ENCODE results near the gene ABCG1. TPM values are rescaled to one million over a fixed set of nuclear protein-coding genes. Genes with fewer than 3 reads are reported as not detected.

Gene ABCG1
- total RNA-seq, 2 experiments from 2014 or later, result 16.7 to 17.3 TPM

DNA sequence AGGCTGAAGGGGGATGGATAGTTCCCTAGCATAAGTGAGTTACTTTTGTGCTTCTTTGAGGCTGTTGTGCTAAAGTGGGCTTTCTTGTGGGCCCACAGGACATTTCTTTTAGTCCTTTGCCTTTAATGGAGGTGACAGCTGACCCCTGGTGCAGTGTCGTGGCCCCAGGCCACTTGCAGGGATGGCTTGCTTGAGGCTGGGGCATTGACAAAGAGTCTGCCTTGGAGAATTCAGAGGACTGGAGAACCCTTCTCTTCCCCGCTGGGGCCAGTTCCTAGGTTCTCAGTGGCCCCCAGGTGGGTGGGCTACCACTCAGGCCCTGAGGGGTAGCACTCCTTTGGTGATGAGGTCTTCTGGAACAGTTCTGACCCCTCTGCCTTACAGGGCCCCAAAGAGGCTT, 12.8 kb downstream of the ABCG1 start:
- H3K79me2 ChIP-seq (ENCODE audit: insufficient read depth, low read depth, low read length), result peaks cover 57% of the 10 kb centered on the region
- H4K20me1 ChIP-seq (ENCODE audit: insufficient read depth, low read length), result no peaks in the 10 kb centered on the region
- peak overlapping the region; percentile 92 for H3K4me2 ChIP-seq (ENCODE audit: low read length)
- H3K4me3 ChIP-seq (ENCODE audit: low read depth, low read length, poor library complexity, severe bottlenecking), result peak overlapping the region; percentile 43
- no peak for TF ChIP-seq CTCF (conservative IDR thresholded peaks at IDR 0.05; ENCODE audit: low read length)
- no peak for TF ChIP-seq EZH2phosphoT487 (IDR thresholded peaks at IDR 0.05; ENCODE audit: borderline replicate concordance, low read depth, low read length)
- ChIA-PET POLR2A (no interaction called here), CTCF (ENCODE audit: unreplicated experiment) (no interaction called here)
- H3K4me1 ChIP-seq (ENCODE audit: insufficient read depth, low read length, poor library complexity, severe bottlenecking), result peaks cover 99% of the 10 kb centered on the region
- intact Hi-C loops (cut with micrococcal nuclease; ENCODE audit: unreplicated experiment), result loop anchor here (2.0 to 5.0 kb wide), 6 partner anchors 17 to 369 kb away; partner anchors contain the start of gene ZBTB21
- no peaks in the 10 kb centered on the region; the same call in 1 of the 2 replicates for H3K9me3 ChIP-seq (ENCODE audit: low read length)
- DNase-seq (ENCODE audit: low spot score), result no peak
- BruUV-seq (replicated peaks), result no TSS peak
- peaks cover 45% of the 10 kb centered on the region for H3K36me3 ChIP-seq (ENCODE audit: insufficient read depth, low read length)
- peak overlapping the region; percentile 99 for H3K27ac ChIP-seq (ENCODE audit: low read depth, low read length, poor library complexity, severe bottlenecking)
- no peaks in the 10 kb centered on the region for H3K9me2 ChIP-seq (ENCODE audit: insufficient read depth, low read length)
- no peak overlapping the region for H2AFZ ChIP-seq (ENCODE audit: low read length)

GRCh38 chr21:42232176-42232825, 13.4 kb downstream of the ABCG1 start:
- Histone ChIP-seq H2AFZ (ENCODE audit: low read length) (peak overlapping the region; percentile 5; the same call in 1 of the 2 replicates), H3K79me2 (ENCODE audit: insufficient read depth, low read depth, low read length) (peaks cover 63% of the 10 kb centered on the region), H3K4me1 (ENCODE audit: insufficient read depth, low read length, poor library complexity, severe bottlenecking) (peaks cover 99% of the 10 kb centered on the region), H4K20me1 (ENCODE audit: insufficient read depth, low read length) (no peaks in the 10 kb centered on the region), H3K36me3 (ENCODE audit: insufficient read depth, low read length) (peaks cover 39% of the 10 kb centered on the region), H3K9me3 (ENCODE audit: low read length) (no peaks in the 10 kb centered on the region; the same call in 1 of the 2 replicates), H3K9me2 (ENCODE audit: insufficient read depth, low read length) (no peaks in the 10 kb centered on the region), H3K27ac (ENCODE audit: low read depth, low read length, poor library complexity, severe bottlenecking) (peak overlapping the region; percentile 99), H3K4me2 (ENCODE audit: low read length) (peak overlapping the region; percentile 92), H3K4me3 (ENCODE audit: low read depth, low read length, poor library complexity, severe bottlenecking) (peak overlapping the region; percentile 43)
- intact Hi-C loops (cut with micrococcal nuclease; ENCODE audit: unreplicated experiment), result loop anchor here (2.0 to 5.0 kb wide), 6 partner anchors 16 to 370 kb away; partner anchors contain the start of gene ZBTB21
- ChIA-PET CTCF (ENCODE audit: unreplicated experiment) (interaction anchor here (2.1 kb wide), 1 partner anchor 66 kb away, joined by 6 read pairs; no protein-coding TSS in a partner anchor), POLR2A (interaction anchor here (1.3 to 2.6 kb wide), 6 partner anchors 10 to 44 kb away, joined by 3 to 17 read pairs (median 6); no protein-coding TSS in a partner anchor)
- peak; percentile 82 for DNase-seq (ENCODE audit: low spot score)
- no peak; the same call in 1 of the 2 replicates for TF ChIP-seq CTCF (conservative IDR thresholded peaks at IDR 0.05; ENCODE audit: low read length)
- BruUV-seq (replicated peaks), result no TSS peak
